Inferior parietal cortex (tissue), 1 donor: Measurements from ENCODE around the gene KIF12.
"Not testable (repeated sequence)": the region's sequence is repeated elsewhere in the genome, so short reads cannot be mapped to it uniquely, and the experiment has no call there.

Experiments used
- DNase-seq: peaks from one replicate; pipeline ENCODE4 v3.0.0-alpha.2; 2016; ENCODE audit errors: extremely low spot score

KIF12 gene

DNA sequence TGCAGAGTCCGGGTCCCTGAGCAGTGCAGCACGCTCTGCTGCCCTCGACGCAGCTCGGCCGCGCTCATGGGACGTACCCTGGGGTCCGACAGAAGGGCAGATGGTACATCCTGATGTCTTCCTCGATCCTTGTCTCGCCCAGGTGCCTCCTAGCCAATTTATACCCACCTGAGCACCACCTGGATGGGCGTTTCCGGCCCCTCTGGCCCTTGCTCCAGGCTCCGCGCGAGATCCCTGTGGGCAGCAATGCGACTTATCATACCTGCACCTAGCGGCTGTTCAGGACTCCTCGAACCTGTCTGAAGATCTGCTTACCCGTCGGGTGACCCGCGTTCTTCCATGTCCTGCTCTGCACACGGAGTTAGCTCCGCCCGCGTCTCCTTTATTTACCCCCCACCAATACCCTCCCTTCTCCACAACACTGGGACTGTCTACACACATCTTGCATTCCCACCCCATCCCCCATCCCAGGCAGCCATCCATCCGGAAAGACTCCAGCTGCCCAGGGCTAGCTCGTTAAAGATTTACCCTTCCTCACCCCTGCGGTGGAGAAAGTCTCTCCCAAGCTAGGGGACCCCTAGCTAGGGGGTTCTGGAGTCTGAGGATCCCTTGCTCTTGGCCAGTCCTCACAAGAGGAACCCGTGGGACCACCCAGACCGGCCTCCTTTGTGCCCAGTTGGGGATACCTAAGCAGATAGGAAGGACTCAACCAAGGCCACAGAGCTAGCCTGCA lies at the start of gene KIF12:
TSS of gene KIF12 (minus strand) at position 357 of the 733 bp plus-strand sequence. CDS start at position 341, 16 bp downstream.
- DNase-seq = no peak

DNA sequence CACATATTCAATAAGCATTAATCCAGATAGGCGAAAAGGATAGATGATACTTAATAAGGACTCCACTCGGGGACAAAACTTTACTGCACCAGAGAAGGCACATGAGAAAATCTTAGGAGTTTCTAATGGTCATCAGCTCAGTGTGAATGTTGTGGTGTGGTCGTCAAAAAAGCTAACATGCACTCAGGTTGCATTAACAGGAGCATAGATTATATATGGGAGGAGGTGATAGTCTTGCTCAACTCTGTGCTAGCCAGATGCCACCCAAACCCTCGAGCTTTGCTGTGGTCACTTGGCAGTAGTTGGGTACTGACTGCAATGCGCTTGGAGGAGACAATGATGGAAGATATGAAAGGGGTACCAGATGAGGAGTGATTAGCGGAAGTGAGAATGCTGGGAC lies 47.6 kb upstream of the KIF12 start:
- no peak for DNase-seq

DNA sequence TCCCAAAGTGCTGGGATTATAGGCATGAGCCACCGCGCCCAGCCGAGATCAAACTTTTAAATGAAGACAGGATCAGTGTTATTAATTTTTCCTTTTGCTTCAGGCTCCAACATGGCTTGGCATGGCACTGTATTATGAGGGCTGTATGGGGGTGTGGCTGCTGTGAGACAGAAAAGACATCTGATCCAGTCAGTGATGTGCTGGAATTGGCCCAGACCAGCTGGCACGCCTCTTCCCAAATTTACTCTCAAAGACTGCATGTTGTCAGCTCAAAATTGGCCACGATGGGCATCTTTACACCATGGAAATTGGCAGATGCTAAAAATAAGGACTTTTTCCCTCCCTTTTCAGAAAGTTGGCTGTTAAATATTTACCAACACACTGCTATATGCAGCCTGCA lies 44.1 kb upstream of the KIF12 start:
- DNase-seq = no peak

DNA sequence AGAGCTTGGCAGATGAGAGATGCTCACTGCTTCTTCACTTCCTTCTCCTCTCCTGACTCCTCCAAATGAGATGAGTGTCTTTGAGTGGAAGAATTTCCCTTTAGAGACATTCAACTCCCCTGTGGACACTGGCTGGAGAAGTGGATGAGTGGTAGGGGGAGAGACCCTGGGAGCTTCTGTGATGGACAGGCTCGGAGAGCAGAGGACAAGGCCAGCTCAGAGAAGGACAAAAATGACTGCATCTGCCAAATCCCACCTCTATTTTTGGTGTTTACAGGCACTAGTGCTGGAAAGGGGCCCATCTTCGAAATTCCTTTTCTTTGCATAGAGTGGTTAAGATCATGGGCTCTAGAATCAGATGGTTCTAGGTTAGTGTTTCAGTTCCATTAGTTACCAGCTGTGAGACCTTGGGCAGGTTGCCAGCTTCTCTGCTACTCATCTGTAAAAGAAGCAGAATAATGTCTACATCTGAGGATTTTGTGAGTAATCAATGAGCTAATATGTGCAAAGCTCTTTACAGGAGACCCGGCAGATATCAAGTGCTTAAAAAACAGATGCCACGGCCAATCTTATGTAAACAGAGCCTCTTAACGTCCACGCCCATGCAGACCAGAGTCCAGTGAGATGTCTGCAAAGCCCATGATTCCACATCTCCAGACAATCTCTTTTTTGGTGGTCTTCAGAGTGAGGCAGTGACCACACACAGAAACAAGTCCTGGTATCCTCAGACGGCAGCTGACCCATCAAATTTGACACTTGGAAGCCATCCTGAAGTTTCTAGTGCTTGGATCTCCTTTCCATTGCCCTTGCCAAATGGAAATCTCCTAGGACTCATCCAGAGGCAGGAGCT lies 42.7 kb upstream of the KIF12 start:
- no peak for DNase-seq

DNA sequence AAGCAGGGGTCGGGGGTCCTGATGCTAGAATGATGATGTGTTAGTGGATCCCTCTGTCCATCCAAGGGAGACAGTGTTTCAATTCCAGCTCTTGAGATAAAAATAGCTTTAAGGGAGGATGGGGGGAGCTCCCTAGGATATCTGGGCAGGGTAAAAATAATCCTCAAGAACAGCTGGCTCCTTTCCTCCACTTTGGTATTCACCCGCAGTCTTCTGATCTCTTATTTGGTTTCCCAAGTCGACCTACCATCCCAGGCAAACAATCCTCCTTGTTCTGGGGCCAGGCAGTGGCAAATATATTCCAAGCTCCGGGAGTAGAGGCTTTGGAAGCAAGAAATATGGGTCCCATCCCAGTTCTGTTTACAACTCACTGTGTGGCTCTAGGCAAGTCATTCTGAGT lies 41.8 kb upstream of the KIF12 start:
- no peak for DNase-seq

DNA sequence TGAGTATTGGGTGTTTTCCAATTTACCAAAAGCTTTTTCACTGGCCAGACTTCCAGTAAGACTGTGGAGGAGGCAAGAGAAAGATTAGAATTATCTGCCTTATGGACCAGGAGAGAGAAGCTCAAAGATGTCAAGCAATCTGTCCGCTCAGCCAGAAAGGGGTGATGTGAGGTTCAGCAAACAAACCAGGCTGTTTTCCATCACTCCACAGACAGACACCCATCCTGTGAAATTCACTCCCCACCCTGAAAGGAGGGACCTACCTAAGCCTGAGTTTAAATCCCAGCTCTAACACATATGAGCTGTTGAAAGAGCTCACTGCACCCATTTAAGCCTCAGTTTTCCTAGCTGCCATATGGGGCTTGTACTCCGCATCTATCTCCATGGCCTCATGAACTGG lies 41.3 kb upstream of the KIF12 start:
- no peak for DNase-seq

DNA sequence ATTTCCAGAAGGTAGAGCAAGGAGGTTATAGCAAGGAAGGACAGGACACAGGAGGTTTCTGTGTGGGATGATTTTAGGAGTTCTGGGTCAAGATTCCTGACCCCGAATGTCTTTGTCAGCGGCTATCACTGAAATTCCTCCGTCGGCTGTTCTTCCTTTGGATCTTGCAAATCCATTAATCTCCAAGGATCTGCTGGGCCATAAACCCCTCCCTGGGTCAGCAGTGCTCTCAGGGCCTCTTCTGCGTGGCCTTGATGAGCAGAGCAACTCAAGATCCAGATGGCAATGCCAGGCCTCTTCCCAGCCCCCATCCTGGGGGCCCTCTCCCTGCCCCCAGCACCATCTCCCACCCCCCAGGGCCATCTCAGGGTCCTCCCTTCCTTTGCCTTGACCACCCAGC lies 40.0 kb upstream of the KIF12 start:
- DNase-seq = no peak

DNA sequence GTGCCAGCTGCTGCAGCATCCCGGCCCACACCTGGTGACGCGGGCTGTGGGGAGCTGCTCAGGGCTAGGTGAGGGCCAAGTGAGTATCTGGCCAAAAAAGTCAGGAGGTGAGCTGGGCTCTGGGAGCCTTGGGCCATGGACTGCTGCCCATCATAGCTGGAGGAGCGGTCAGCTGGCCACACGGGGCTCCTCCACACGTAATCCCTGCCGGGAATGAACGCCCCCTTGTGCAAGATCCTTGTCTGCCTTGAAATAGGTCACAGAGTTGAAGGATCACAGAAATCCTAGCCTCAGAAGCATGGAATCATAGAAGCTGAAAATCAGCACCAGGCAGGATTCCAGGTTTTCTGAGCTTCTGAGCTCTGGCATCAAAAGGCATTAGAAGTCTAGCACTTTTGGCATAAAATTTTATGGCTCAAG lies 39.5 kb upstream of the KIF12 start:
- DNase-seq = no peak

DNA sequence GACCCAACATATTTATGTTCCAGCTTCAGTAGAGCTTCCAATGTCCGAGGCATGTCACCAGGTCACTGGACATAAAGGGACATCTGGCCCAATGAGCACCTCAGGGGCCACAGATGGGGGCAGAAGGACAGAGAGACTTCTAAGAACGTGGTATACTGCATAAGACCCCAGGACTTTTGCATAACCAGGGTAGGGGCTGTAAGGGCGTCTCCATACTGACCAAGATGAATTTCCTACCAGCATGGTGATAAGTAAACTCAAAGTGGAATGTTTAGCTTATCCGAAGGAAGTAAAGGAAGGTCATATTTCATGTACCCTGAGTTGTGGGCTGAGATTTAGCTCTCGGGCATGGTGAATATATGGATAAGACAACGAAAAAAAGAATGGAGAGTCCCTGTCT lies 38.7 kb upstream of the KIF12 start:
- no peak for DNase-seq

DNA sequence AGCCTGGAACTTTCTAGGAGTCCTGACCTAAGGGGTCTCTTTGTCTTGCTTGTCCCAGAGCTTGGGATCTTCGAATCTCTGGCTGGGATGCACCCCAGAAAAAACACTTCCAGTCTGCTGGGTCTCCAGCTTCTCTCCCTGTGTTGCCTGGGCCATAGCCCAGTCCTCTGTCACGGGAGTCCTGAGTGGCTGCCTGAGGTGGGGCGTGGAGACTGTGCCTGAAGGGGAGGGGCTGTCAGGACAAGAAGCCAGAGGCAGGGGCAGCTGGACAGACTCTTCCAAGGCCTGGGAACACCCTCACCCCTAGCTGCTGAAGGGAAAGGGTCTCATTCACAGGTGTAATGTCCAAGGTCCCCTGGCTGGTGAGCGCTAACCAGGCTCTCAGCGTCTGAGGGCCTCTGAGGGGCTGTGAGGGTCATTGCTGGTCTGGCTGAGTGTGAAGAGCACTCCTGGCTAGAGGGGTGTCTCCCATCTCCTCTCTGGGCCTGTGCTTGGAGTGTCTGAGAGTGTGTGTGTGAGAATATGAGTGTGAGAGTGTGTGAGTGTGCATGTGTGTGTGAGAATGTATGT lies 35.8 kb upstream of the KIF12 start:
- no peak for DNase-seq

DNA sequence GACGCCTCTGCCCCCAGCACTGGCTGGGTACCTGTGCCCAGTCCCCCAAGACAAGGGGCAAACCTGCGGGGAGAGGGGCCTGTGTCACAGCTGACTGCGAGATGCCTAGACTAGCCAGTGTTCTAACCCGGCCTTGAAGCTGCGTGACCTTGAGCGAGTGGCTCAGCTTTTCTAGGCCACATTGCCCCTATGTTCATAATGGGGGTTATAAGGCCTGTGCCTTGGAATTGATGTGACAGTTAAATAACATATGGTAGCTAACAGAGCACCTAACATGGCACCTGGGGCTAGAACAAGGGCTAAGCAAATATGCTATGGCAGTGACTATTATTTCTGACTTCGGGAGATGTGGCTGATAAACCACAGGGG lies 33.4 kb upstream of the KIF12 start:
- DNase-seq = no peak

DNA sequence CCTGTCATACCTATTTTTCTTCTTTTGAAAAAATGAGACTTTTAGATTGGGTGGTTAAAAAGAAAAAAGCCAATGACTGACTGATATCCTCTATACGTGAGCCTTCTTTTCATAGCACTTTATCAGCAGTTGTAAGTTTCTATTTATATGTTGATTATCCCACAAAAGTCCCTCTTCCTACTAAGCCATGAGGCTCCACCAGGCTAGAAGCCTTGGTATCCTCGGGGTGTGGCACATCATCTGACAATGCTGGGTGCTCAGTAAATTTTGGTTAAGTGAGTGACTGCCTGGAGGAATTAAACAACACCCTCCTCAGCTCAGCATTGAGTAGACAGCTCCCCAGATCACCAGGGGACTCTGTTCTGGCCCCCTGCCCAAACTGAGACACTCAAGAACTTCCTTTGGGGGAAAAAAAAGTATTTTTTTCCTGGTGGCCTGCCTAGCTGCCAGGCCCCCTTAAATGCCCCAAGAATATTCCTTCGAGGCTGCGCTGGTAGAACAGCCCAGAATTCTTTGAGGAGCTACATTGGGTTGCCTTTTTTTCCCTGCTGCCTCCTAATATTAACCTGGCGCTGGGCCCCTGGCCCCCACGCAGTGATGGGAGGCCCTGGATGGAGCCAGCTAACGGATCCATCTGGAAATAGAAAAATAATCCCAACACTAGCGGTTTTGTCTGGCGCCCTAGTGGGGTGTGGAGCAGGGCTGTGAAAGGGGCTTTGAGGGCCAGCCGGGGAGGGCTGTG lies 32.9 kb upstream of the KIF12 start:
- DNase-seq = no peak

DNA sequence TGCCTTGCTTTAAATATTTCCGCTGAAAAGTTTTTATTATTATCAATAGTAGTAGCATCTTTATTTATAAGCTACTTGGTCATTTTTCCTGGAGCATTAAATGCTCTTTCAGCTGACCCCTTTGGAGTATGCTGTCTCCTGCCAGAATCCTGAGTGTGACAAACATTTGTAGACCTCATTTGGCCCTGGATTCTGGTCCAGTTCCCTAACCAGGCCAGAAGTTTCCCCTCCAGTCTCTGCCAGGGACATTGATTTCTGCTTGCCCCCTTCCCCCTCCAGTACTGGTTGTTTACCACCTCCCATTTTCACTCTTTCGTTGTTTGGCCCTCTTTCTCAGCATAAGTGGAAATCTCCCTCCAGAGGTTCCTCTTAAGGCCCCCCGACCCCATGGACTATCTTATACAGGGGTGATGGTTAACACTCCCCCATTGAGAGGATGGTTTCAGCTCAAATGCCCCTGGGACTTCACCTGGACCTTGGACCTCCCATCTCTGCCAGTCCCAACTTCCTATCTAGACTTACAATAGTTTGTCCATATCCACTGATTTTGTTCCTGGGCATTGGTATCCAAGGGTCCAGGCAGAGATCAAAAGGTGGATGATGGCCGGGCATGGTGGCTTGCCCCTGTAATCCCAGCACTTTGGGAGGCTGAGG lies 31.7 kb upstream of the KIF12 start:
- DNase-seq = no peak

DNA sequence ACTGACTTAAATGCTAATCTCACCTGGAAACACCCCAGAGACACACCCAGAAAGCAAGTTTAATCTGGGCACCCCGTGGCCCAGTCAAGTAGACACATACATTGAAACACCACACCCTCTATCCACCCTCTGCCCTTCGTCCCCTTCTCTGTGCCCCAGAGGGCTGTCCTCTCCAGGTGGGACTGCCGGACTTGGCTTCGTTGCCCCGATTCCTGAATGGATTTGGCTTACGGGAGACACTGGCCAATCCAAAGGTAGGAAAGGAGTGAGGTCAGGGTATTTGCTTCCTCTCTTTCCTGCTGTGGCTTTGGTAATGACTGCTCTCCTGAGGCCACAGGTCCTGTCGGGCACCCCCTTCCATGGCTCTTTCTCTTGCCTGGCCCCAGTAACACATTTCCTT lies 31.0 kb upstream of the KIF12 start:
- no peak for DNase-seq

DNA sequence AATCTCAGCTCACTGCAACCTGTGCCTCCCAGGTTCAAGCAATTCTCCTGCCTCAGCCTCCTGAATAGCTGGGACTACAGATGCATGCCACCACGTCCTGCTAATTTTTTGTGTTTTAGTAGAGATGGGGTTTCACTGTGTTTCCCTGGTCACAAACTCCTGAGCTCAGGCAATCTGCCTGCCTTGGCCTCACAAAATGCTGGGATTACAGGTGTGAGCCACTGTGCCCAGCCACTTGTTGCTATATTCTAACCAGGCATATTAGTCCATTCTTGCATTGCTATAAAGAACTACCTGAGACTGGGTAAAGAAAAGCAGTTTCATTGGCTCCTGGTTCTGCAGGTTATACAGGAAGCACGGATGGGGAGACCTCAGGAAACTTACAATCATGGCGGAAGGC lies 29.7 kb upstream of the KIF12 start:
- DNase-seq = not testable (repeated sequence)

DNA sequence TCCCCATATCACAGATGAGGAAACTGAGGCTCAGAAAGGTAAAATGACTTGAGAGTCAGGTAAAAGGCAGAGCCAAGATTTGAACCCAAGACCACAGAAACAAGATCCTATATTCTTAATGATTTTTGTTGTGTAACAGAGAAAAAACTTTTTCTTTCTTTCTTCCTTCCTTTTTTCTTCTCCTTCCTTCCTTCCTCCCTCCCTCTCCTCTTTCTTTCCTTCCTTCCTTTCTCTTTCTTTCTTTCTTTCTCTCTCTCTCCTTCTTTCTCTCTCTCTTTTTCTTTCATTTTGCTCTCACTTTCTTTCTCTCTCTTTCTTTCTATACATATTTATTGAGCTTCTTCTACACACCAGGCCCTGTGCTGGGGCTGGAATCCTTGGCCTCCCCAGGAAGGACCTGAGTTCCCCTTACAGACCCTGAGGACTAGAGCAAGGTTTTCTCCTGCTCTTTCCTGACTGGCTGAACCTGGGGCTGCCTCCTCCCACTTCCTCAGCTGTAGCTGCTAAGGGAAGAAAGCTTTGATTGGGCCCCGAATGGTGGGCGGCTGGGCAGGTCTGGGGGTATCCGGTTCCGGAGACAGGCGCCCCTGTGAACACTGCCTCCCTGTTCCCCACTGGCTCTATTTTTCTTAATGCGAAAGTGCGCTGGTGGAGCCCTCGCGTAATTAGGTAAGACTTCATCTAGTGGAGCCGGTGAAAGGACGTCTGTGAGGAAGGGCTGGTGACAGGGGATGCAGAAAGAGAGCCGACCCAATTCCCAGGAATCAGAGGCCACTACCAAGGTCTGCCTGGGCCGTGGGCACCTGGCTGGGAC lies 27.4 kb upstream of the KIF12 start:
- no peak for DNase-seq

DNA sequence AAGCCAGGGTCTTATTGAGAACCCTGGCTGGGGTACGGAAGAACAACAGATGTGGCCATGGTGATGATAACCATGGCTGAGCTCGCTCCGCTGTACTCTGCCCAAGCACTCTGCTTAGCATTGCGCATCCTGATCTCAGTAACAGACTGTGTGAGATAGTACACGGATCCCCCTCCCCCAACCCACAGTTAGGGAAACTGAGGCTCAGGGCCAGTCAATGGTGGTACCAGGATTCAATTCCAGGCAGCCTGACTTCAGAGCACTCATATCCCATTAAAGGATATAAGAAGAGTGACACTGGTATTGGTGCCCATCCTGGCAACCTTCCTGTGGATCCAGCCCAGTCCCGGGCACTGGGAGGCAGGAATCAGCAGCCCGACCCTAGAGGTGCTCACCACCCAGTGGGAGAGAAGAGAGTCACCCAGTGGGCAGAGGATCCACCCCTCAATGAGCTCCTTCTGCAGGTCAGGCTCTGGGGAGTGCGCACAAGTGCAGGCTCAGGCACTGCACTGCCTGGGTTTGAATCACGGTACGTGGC lies 26.5 kb upstream of the KIF12 start:
- no peak for DNase-seq

DNA sequence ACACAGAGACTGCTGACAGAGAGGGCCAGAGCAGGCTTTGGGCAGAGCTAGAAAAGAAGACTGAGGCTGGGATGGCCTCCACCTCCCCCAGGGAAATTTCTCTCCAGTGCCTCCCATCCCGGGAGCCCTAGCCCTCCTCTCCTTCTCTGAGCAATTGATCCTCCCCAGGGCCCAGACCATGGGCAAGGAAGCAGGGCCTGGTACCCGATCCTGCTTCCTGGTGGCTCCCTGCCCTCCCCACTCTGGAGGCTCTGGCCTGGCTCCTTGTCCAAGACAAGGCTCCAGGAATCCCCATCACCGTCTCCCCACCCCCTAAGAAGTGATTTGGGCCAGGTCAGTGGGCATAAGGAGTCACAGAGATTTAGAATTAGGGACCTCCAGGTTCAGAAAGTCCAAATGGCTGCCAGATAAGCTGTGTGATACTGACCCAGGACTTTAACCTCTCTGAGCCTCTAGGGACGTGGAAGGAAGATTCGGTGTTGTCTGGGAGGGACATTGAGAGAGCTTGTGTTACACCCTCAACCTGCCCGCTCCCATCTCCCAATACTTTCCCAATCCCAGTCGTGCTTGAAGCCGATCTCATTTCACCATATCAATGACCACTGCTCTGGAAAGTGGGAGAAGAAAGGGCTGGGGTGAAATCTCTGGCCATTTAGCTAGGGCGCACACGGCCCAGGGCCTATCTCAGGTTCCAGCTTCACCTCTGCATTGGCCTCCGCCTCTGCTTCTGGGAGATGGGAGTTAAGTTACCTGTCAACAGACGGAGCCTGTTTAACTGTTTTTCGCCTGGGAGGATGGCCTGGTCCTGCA lies 25.8 kb upstream of the KIF12 start:
- DNase-seq = no peak

DNA sequence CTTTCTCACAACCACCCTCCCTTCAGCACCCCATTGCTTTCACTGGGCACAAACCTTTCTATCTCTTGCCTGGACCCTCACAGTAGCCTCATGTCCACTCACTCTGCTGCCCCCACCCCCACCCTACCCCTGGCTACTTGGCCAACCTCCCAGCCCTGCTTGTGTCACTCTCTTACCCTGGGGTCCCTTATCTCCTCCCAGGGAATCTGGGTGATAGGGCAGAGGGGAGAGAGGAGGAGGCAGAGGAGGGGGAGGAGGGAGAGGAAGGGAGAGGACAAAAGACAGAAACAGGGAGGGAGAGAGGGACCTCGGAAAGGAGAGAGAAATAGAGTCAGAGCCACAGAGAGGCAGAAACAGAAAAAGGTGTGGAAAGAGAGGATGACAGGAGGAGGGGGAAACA lies 25.0 kb upstream of the KIF12 start:
- DNase-seq = no peak
